ENCODE measurements around the gene SULT1C3. TPM values are rescaled to one million over a fixed set of nuclear protein-coding genes. Genes with fewer than 3 reads are reported as not detected.
A peak's percentile ranks its signal among the peaks of the same experiment; 100 is the strongest.

Gene SULT1C3
- total and polyA plus RNA-seq, 2 of the 4 experiments (the other 2 are of a cell fraction): not detected

DNA sequence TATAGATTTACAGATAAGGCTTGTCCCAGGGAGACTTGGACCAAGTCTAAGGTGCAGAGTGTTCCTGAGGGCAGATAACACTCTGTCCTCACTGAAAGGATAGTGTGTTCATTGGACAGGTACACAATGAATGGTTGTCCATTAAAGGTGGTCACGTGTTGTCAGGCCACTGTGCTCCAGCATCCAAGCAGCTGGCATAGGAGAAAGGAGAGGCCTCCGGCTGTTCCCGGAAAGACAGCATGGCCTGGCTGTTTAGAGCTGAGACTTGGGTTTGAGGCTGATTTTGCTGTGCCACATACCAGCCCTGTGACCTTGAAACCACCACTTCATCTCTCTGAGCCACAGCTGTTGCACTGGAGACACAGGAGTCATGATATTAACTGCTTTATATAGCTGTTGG lies 19.6 kb upstream of the SULT1C3 start:
- H2BK20ac ChIP-seq (ENCODE audit: low read depth, low read length): no peak overlapping the region
- no peak overlapping the region for H4K91ac ChIP-seq (ENCODE audit: insufficient read depth, low read depth, low read length)
- H3K27ac ChIP-seq (ENCODE audit: insufficient read depth, low read length): no peak overlapping the region
- intact Hi-C loops (cut with micrococcal nuclease) (no loop called here), dilution Hi-C loops (cut with HindIII; ENCODE audit: low sequenced_read_pairs, unreplicated experiment) (no loop called here), in situ Hi-C loops (cut with MboI; ENCODE audit: low sequenced_read_pairs) (no loop called here)
- no peak for ATAC-seq (ENCODE audit: low read depth)
- no peaks in the 10 kb centered on the region for H3K4me1 ChIP-seq (ENCODE audit: control insufficient read depth, insufficient read depth, low read length)
- no peaks in the 10 kb centered on the region for H3K27me3 ChIP-seq (ENCODE audit: control insufficient read depth, insufficient read depth, low read length)
- no peak overlapping the region for H4K8ac ChIP-seq (ENCODE audit: low read depth in 2 of 2, low read length in 2 of 2)
- H2AK9ac ChIP-seq (replicated peaks; ENCODE audit: low read depth, low read length, poor library complexity): peak overlapping the region; percentile 19
- ChIA-PET POLR2A (ENCODE audit: unreplicated experiment) (no interaction called here), CTCF (interaction anchor here (1.1 kb wide), 1 partner anchor 20 kb away, joined by 3 read pairs; no protein-coding TSS in a partner anchor)
- no peak overlapping the region for H3K4ac ChIP-seq (ENCODE audit: low read depth, low read length)
- H3K4me3 ChIP-seq (ENCODE audit: insufficient read depth, low read depth, low read length): no peak overlapping the region
- no peak for DNase-seq
- no CpG with 5 or more reads among the region's 3 CpGs for WGBS, 2 experiments (ENCODE audit: extremely low coverage in 2 of 2, insufficient read length in 1 of 2)
- no peak overlapping the region for H2BK15ac ChIP-seq (ENCODE audit: low read depth, low read length)
- no peak overlapping the region for H3K23ac ChIP-seq (ENCODE audit: low read depth, low read length)
- no peak overlapping the region for H2AFZ ChIP-seq (replicated peaks; ENCODE audit: low read length, poor library complexity)
- no peak overlapping the region for H2AK5ac ChIP-seq (ENCODE audit: low read depth, low read length)
- no peak overlapping the region for H2BK5ac ChIP-seq (ENCODE audit: low read depth, low read length, poor library complexity, severe bottlenecking)
- no peaks in the 10 kb centered on the region for H3K9me1 ChIP-seq (ENCODE audit: insufficient read depth, low read length)
- H3K79me1 ChIP-seq (ENCODE audit: low read depth in 1 of 2, low read length in 2 of 2): no peaks in the 10 kb centered on the region
- no peak overlapping the region for H3K14ac ChIP-seq (replicated peaks; ENCODE audit: low read depth, low read length)
- no peak overlapping the region for H2BK120ac ChIP-seq (ENCODE audit: low read depth, low read length)
- peaks cover 7% of the 10 kb centered on the region for H3K9me3 ChIP-seq (ENCODE audit: control insufficient read depth, insufficient read depth, low read length)
- H3K4me2 ChIP-seq (ENCODE audit: low read depth, low read length): no peak overlapping the region
- TF ChIP-seq CHD1 (IDR thresholded peaks at IDR 0.05; ENCODE audit: low read depth, low read length) (no peak), MAFK (IDR thresholded peaks at IDR 0.05; ENCODE audit: low read depth, low read length) (no peak), NFE2L2 (IDR thresholded peaks at IDR 0.05; ENCODE audit: low read depth, low read length) (no peak), POLR2A (IDR thresholded peaks at IDR 0.05; ENCODE audit: low read depth, low read length) (no peak), RCOR1 (IDR thresholded peaks at IDR 0.05; ENCODE audit: insufficient replicate concordance, low read length) (no peak), RFX5 (IDR thresholded peaks at IDR 0.05; ENCODE audit: low read depth, low read length) (no peak), MXI1 (IDR thresholded peaks at IDR 0.05; ENCODE audit: borderline replicate concordance, low read depth, low read length) (no peak), CEBPB (IDR thresholded peaks at IDR 0.05; ENCODE audit: low read depth, low read length) (no peak)
- TF ChIP-seq, protein P1, sequence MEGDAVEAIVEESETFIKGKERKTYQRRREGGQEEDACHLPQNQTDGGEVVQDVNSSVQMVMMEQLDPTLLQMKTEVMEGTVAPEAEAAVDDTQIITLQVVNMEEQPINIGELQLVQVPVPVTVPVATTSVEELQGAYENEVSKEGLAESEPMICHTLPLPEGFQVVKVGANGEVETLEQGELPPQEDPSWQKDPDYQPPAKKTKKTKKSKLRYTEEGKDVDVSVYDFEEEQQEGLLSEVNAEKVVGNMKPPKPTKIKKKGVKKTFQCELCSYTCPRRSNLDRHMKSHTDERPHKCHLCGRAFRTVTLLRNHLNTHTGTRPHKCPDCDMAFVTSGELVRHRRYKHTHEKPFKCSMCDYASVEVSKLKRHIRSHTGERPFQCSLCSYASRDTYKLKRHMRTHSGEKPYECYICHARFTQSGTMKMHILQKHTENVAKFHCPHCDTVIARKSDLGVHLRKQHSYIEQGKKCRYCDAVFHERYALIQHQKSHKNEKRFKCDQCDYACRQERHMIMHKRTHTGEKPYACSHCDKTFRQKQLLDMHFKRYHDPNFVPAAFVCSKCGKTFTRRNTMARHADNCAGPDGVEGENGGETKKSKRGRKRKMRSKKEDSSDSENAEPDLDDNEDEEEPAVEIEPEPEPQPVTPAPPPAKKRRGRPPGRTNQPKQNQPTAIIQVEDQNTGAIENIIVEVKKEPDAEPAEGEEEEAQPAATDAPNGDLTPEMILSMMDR (conservative IDR thresholded peaks at IDR 0.05; ENCODE audit: low read depth, low read length): no peak
- H3K18ac ChIP-seq (ENCODE audit: low read depth, low read length): no peak overlapping the region
- H4K20me1 ChIP-seq (ENCODE audit: insufficient read depth, low read length): no peaks in the 10 kb centered on the region
- no TSS peak for BruUV-seq (replicated peaks)
- H4K5ac ChIP-seq (ENCODE audit: low read depth, low read length): no peak overlapping the region
- H3K9ac ChIP-seq (ENCODE audit: low read depth, low read length): no peak overlapping the region
- H3K56ac ChIP-seq (ENCODE audit: extremely low read depth, insufficient read depth, low read length): no peak overlapping the region
- no peaks in the 10 kb centered on the region for H3K36me3 ChIP-seq (ENCODE audit: control insufficient read depth, insufficient read depth, low read length)

Data from IMR-90 (cell line).